Kidney glomerular epithelial cell (primary cell): Measurements from ENCODE around the gene URM1.
"Not testable (repeated sequence)": the region's sequence is repeated elsewhere in the genome, so short reads cannot be mapped to it uniquely, and the experiment has no call there.

Experiments used
- DNase-seq: peaks from one replicate; lab custom pipeline; 2025; lab: John Stamatoyannopoulos, UW

The URM1 gene

GRCh38 chr9:128370752-128371629 is at the start of gene URM1:
Gene URM1 (plus strand): TSS chr9:128371374. CDS start chr9:128371381, 7 bp downstream.
- DNase-seq, result peak; percentile 92

- DNase-seq, result no peak
Measured at GRCh38 chr9:128321879-128322403, 49.2 kb upstream of the URM1 start.

DNA sequence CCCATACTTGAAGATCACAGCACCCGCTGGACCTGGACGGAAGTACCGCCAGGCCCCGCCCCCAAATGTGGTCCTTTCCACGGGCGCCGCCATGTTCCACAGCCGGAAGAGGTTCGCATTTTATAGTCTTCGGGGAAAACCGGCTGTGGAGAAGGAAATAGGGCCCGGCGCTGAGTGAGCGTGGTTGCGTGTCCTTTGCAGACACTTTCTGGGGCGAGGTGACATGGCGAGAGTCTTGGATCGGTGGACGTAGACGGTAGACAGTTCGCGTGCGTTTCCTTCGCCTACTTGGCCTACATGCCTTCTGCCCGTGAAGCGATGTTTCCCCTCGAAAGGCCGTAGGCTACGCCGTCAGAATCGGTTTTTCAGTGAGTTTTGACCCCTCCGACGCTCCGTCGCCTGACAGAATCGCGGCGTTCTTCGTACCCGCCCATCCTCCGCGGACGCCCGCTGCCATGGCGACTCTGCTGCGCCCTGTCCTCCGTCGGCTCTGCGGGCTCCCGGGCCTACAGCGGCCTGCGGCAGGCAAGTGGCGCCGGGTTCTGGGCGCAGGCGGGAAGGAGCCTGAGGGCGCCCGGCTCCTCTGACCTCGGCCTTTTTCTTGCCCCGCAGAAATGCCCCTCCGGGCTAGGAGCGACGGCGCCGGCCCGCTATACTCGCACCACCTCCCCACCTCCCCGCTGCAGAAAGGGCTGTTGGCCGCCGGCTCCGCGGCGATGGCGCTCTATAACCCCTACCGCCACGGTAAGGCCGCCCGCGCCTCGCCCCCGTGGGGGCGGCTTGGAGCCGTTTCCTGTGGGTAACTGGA is 48.6 kb upstream of the URM1 start, which contains the start of the genes COQ4 and TRUB2:
TSS of gene COQ4 (plus strand) at position 436 of the 808 bp plus-strand sequence. CDS start at position 456, 20 bp downstream.
TSS of gene TRUB2 (minus strand) at position 44 of the 808 bp plus-strand sequence. CDS start at position 5, 39 bp downstream.
- peak; percentile 95 for DNase-seq

GRCh38 chr9:128323212-128323730 is 47.9 kb upstream of the URM1 start:
- no peak for DNase-seq

- DNase-seq, result no peak
Measured at GRCh38 chr9:128323791-128324190, 47.4 kb upstream of the URM1 start.

DNA sequence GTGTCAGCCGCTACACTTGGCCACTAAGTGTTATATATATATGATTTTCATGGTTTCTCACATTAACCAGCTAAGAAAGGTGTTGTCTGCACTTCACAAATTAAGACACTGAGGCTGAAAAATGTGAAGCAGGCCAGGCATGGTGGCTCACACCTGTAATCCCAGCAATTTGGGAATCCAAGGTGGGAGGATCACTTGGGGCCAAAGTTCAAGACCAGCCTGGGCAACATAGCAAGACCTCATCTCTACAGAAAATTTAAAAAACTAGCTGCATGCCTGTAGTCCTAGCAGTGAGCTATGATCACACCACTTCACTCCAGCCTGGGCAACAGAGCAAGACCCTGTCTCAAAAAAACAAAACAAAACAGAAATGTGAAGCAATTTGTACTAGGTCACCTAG is 46.8 kb upstream of the URM1 start:
- no peak for DNase-seq

DNA sequence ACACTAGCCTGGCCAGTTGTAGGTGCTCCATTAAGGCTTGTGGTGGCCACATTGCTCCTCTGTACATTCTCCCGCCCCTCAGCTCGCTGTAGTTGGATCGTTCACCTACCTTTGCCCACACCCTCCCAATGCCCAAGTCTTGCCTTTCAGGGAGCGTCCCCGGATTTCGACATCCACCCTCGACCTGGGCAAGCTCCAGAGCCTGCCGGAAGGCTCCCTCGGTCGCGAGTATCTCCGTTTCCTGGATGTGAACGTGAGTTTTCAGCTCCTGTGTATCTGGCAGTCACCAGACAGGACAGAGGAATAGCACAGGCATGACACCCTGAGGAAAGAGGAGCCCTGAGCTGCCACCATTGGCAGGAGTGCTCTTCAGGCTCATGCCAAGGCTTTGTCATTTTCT is 45.5 kb upstream of the URM1 start:
- no peak for DNase-seq

- no peak for DNase-seq
Measured at GRCh38 chr9:128333451-128333869, 37.7 kb upstream of the URM1 start.

DNA sequence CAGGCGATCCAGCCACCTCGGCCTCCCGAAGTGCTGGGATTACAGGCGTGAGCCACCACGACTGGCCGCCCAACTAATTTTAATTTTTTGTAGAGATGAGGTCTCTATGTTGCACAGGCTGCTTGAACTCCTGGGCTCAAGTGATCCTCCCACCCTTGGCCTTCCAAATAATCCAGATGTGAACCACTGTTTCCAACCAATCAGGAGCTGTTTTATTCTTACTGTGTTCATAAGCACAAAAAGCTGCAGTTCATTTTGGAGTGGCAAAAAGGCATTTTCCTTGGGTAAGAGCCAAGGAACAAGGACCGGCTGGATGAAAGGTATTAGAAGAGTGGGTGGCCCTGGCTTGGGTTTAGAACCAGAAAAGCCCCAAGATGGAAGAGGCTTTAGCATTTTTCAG is 36.0 kb upstream of the URM1 start:
- DNase-seq, result no peak

- no peak for DNase-seq
Measured at GRCh38 chr9:128335914-128336313, 35.3 kb upstream of the URM1 start.

GRCh38 chr9:128337936-128338335 is 33.2 kb upstream of the URM1 start:
- DNase-seq, result no peak

- not testable (repeated sequence) for DNase-seq
Measured at GRCh38 chr9:128338852-128339614, 32.1 kb upstream of the URM1 start.

GRCh38 chr9:128339761-128340690 is 31.1 kb upstream of the URM1 start, which contains the start of gene SLC27A4:
Gene SLC27A4 (plus strand): TSS chr9:128340527. CDS start chr9:128343133, 2,606 bp downstream.
- peak; percentile 53 for DNase-seq

- no peak for DNase-seq
Measured at GRCh38 chr9:128340691-128341434, 30.3 kb upstream of the URM1 start.

DNA sequence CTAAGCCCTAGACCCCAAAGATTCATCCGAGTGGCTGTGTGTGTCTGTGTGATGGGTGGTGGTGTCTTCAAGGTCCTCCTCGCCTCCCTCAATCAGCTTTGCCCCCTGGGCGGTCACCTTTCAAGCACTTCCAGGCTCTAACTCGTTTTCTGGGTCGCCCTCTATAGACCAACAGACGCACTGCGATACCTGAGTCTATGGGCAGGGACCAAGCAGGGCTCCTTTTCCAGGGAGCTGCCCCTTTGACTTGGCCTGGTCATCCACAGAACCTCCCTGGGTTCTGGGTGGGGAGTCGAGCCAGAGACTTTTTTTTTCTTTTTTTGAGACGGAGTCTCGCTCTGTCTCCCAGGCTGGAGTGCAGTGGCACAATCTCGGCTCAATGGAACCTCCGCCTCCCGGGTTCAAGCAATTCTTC is 29.7 kb upstream of the URM1 start:
- DNase-seq, result peak; percentile 78

GRCh38 chr9:128342971-128343680 is 28.0 kb upstream of the URM1 start:
- DNase-seq, result no peak

DNA sequence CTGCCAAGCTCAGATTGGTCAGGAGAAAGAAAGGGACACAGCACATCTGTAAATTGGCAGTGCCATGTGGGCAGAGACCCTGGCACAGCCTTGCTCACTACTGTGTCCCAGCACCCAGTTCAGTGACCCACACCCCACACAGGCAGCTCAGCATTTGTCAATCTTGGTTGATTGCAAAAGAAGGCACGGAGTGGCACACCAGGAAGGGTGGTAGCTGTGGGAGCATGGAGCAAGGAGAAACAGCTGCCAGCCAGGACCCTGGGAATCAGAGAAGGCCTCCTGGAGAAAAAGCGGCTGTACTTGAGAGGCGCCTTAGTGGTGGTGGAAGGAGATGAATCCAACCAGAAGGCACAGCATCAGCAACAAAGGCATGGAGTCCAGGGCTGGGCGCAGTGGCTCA is 27.3 kb upstream of the URM1 start:
- DNase-seq, result no peak

GRCh38 chr9:128344931-128345605 is 26.1 kb upstream of the URM1 start:
- no peak for DNase-seq
